ENCODE results near the gene NIPAL1. TPM values are rescaled to one million over a fixed set of nuclear protein-coding genes. Genes with fewer than 3 reads are reported as not detected.

NIPAL1 gene
- polyA plus RNA-seq, 3 donors: 0.13 to 0.22 TPM; not detected in 1

DNA sequence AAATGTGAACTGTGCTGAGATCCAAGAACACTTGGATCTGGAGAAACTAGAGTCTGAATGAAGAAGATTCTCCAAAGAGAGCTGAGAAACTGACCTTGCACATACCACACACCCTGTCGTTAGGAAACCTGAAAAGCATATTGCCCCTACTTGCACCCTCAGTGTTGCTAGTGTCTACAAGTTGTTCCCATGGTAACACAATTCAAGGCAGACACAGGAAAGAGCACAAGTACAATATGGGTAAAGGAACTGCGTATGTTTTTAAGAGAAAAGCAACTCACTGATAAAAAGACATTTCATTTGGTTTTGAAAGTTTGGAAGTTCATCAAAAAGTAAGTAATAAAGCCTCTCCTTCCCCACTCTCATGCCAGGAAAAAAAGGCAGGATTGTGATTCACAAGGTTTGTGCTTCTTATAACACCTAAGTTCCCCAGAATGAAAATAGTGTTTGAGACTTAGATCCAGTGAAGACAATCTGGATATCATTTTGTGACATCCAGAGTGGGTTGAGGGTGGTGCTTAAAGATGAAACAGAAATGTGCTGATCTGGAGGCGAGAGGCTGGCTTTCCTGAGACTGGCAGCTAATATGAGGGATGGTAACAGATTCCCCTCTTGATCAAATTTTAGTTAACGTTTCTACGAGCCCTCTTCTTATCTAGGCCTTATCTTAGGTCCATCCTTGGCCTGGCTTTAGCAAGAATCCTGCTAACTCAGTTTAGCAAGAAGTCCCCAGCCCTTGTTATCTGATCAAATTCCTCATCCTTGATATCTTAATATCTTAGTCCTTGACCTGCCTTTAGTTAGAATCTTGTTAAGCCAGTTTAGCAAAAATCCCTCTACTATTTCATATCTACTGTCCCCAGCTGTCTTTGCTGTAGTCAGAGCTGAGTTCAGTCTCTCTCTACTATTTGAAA, 42.3 kb downstream of the NIPAL1 start:
- Histone ChIP-seq H4K20me1 (ENCODE audit: insufficient read depth, low read length) (no peaks in the 10 kb centered on the region), H2AFZ (ENCODE audit: insufficient read depth, low read depth, low read length, poor library complexity, severe bottlenecking) (no peak overlapping the region), H3K4me2 (replicated peaks; ENCODE audit: extremely low read depth, low read length, poor library complexity, severe bottlenecking) (no peak overlapping the region), H3K79me2 (ENCODE audit: insufficient read depth, low read length) (no peaks in the 10 kb centered on the region), H3K27ac (ENCODE audit: low read depth in 1 of 2, low read length in 2 of 2) (no peak overlapping the region), H3K27me3 (ENCODE audit: control insufficient read depth in 2 of 2, insufficient read depth in 2 of 2, low read length in 2 of 2) (no peaks in the 10 kb centered on the region), H3K36me3 (replicated peaks in 1 of 2; ENCODE audit: control insufficient read depth in 1 of 2, insufficient read depth in 2 of 2, low read length in 2 of 2) (no peaks in the 10 kb centered on the region), H3K4me1 (ENCODE audit: control insufficient read depth in 1 of 2, insufficient read depth in 2 of 2, low read length in 2 of 2) (no peaks in the 10 kb centered on the region), H3K4me3 (replicated peaks in 1 of 3; ENCODE audit: low read depth in 2 of 3, low read length in 3 of 3) (no peak overlapping the region), H3K9me3 (replicated peaks in 1 of 2; ENCODE audit: control insufficient read depth in 1 of 2, insufficient read depth in 1 of 2, low read length in 2 of 2) (no peaks in the 10 kb centered on the region), H3K9ac (ENCODE audit: insufficient read depth, low read length, poor library complexity, severe bottlenecking) (no peak overlapping the region)
- Mint-ChIP-seq H3K27ac (no peak overlapping the region), H3K4me1 (no peaks in the 10 kb centered on the region), H3K27me3 (ENCODE audit: low read depth in 3 of 3) (peaks cover 1 to 5% (median 5%) of the 10 kb centered on the region in 3 donors), H3K4me3 (no peak overlapping the region), H3K36me3 (peaks cover 0 to 2% of the 10 kb centered on the region in 2 donors), H3K9me3 (peaks cover 10 to 16% (median 13%) of the 10 kb centered on the region in 7 donors)
- no peak for DNase-seq
- WGBS (ENCODE audit: insufficient coverage): 92% methylated on average over 2 of the region's 5 CpGs
- intact Hi-C loops (cut with micrococcal nuclease): no loop called here
- TF ChIP-seq, protein P1, sequence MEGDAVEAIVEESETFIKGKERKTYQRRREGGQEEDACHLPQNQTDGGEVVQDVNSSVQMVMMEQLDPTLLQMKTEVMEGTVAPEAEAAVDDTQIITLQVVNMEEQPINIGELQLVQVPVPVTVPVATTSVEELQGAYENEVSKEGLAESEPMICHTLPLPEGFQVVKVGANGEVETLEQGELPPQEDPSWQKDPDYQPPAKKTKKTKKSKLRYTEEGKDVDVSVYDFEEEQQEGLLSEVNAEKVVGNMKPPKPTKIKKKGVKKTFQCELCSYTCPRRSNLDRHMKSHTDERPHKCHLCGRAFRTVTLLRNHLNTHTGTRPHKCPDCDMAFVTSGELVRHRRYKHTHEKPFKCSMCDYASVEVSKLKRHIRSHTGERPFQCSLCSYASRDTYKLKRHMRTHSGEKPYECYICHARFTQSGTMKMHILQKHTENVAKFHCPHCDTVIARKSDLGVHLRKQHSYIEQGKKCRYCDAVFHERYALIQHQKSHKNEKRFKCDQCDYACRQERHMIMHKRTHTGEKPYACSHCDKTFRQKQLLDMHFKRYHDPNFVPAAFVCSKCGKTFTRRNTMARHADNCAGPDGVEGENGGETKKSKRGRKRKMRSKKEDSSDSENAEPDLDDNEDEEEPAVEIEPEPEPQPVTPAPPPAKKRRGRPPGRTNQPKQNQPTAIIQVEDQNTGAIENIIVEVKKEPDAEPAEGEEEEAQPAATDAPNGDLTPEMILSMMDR (IDR thresholded peaks at IDR 0.05): no peak

- Histone ChIP-seq H3K4me3 (replicated peaks in 1 of 3; ENCODE audit: low read depth in 2 of 3, low read length in 3 of 3) (no peak overlapping the region), H3K9me3 (replicated peaks in 1 of 2; ENCODE audit: control insufficient read depth in 1 of 2, insufficient read depth in 1 of 2, low read length in 2 of 2) (no peaks in the 10 kb centered on the region), H3K27me3 (ENCODE audit: control insufficient read depth in 2 of 2, insufficient read depth in 2 of 2, low read length in 2 of 2) (no peaks in the 10 kb centered on the region), H4K20me1 (ENCODE audit: insufficient read depth, low read length) (no peaks in the 10 kb centered on the region), H3K79me2 (ENCODE audit: insufficient read depth, low read length) (no peaks in the 10 kb centered on the region), H3K4me2 (replicated peaks; ENCODE audit: extremely low read depth, low read length, poor library complexity, severe bottlenecking) (no peak overlapping the region), H2AFZ (ENCODE audit: insufficient read depth, low read depth, low read length, poor library complexity, severe bottlenecking) (no peak overlapping the region), H3K36me3 (replicated peaks in 1 of 2; ENCODE audit: control insufficient read depth in 1 of 2, insufficient read depth in 2 of 2, low read length in 2 of 2) (no peaks in the 10 kb centered on the region), H3K4me1 (ENCODE audit: control insufficient read depth in 1 of 2, insufficient read depth in 2 of 2, low read length in 2 of 2) (no peaks in the 10 kb centered on the region), H3K27ac (ENCODE audit: low read depth in 1 of 2, low read length in 2 of 2) (no peak overlapping the region), H3K9ac (ENCODE audit: insufficient read depth, low read length, poor library complexity, severe bottlenecking) (no peak overlapping the region)
- peaks cover 7 to 20% (median 12%) of the 10 kb centered on the region in 7 donors for H3K9me3 Mint-ChIP-seq
- TF ChIP-seq, protein P1 (IDR thresholded peaks at IDR 0.05): no peak
- H3K4me3 Mint-ChIP-seq: no peak overlapping the region
- WGBS (ENCODE audit: insufficient coverage): 100% methylated on average over 1 of the region's 3 CpGs
- no peak for DNase-seq
- H3K36me3 Mint-ChIP-seq: peaks cover 0 to 2% of the 10 kb centered on the region in 2 donors
- intact Hi-C loops (cut with micrococcal nuclease): no loop called here
- peaks cover 1 to 7% (median 5%) of the 10 kb centered on the region in 3 donors for H3K27me3 Mint-ChIP-seq (ENCODE audit: low read depth in 3 of 3)
- H3K4me1 Mint-ChIP-seq: peaks cover 4% of the 10 kb centered on the region
- H3K27ac Mint-ChIP-seq: no peak overlapping the region
Observed at GRCh38 chr4:48064349-48064748, 47.8 kb downstream of the NIPAL1 start.
